BE2C (cell line): Measurements from ENCODE around the gene RABGAP1.

ENCODE experiments used
- DNase-seq: peaks from one replicate; pipeline ENCODE4 v3.0.0-alpha.2; 2020
- H3K27me3 ChIP-seq: fragments of 250-450 bp; sonication (Bioruptor Pico); 2 replicates; pipeline ENCODE4 v1.5.1; 2020; ENCODE audit warnings: mild to moderate bottlenecking
- H3K36me3 ChIP-seq: fragments of 250-450 bp; sonication (Bioruptor Pico); 2 replicates; pipeline ENCODE4 v1.5.1; 2020; ENCODE audit warnings: mild to moderate bottlenecking
- H3K4me1 ChIP-seq: fragments of 250-450 bp; sonication (Bioruptor Pico); 2 replicates; pipeline ENCODE4 v1.5.1; 2020
- H3K4me3 ChIP-seq: 2 replicates; pipeline ENCODE4 v1.5.1; 2011; ENCODE audit warnings: low read depth, low read length
- H3K9me3 ChIP-seq: fragments of 250-450 bp; sonication (Bioruptor Pico); 2 replicates; pipeline ENCODE4 v1.5.1; 2020
- TF ChIP-seq, protein P1 (sequence below): IDR thresholded peaks from 2 replicates; pipeline ENCODE4 v1.5.1; 2012; ENCODE audit warnings: mild to moderate bottlenecking, low read depth, low read length

Gene RABGAP1

DNA sequence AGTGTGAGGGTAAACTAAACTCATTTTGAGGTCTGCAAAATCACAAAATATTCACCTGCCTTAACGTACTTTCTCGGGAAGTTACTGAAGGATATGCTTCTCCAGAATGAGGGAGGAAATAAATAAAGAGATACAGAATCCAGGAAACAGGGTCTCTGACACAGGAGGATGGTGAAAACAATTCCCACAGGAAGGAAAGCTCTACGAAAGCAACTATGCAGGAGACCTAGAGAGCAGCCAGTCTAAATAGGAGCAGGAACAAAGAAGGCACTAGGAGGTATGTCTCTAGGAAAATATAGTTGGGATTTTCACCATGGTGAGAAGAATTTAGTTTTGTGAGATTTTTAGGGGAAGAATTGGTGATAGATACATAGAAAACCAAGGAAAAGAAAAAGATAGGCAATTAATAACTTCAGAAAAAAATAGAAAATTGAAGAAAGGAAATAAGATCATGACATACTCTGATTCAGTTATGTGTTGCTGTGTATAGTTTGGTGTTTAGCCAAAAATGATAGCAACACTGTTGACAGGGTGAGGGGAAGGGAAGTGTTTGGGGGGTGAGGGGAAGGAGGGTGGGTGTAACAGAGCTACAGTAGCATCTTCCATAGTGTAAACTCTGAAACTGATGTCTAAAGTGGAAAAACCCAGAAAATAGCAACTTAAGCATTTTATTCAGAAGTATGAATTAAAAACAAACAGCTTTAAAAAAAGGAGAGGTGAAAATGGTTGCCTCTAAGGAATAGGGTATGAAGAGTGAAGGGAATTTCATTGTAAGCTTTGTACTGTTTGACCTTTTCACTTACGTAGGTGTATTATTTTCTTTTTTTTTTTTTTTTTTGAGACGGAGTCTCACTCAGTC lies 102.5 kb downstream of the RABGAP1 start:
- peaks cover 3% of the 10 kb centered on the region; the same call in 1 of the 2 replicates for H3K36me3 ChIP-seq
- no peaks in the 10 kb centered on the region for H3K4me1 ChIP-seq
- H3K4me3 ChIP-seq = no peak overlapping the region
- no peaks in the 10 kb centered on the region for H3K27me3 ChIP-seq
- no peaks in the 10 kb centered on the region for H3K9me3 ChIP-seq
- DNase-seq = no peak
- TF ChIP-seq, protein P1, sequence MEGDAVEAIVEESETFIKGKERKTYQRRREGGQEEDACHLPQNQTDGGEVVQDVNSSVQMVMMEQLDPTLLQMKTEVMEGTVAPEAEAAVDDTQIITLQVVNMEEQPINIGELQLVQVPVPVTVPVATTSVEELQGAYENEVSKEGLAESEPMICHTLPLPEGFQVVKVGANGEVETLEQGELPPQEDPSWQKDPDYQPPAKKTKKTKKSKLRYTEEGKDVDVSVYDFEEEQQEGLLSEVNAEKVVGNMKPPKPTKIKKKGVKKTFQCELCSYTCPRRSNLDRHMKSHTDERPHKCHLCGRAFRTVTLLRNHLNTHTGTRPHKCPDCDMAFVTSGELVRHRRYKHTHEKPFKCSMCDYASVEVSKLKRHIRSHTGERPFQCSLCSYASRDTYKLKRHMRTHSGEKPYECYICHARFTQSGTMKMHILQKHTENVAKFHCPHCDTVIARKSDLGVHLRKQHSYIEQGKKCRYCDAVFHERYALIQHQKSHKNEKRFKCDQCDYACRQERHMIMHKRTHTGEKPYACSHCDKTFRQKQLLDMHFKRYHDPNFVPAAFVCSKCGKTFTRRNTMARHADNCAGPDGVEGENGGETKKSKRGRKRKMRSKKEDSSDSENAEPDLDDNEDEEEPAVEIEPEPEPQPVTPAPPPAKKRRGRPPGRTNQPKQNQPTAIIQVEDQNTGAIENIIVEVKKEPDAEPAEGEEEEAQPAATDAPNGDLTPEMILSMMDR = no peak

DNA sequence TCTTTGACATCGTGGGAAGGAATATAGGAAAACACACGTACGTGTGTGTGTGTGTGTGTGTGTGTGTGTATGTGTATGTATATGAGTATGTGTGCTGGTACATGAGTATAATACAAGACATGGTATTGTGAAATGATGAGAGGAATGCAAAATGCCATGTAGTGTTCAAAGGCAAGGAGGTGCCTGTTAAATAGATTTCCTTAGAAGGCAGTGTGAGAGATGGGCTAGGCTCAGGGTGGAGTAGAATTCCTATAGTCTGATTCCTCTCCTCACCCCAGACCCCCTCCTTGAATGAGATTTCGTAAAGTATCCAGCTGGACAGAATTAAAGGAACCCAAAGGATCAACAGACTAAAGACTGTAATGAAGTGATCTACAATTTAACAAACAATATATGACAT lies 103.8 kb downstream of the RABGAP1 start:
- Histone ChIP-seq H3K9me3 (no peaks in the 10 kb centered on the region), H3K4me3 (no peak overlapping the region), H3K27me3 (no peaks in the 10 kb centered on the region), H3K4me1 (no peaks in the 10 kb centered on the region), H3K36me3 (peaks cover 5% of the 10 kb centered on the region)
- no peak for DNase-seq
- TF ChIP-seq, protein P1 = no peak

DNA sequence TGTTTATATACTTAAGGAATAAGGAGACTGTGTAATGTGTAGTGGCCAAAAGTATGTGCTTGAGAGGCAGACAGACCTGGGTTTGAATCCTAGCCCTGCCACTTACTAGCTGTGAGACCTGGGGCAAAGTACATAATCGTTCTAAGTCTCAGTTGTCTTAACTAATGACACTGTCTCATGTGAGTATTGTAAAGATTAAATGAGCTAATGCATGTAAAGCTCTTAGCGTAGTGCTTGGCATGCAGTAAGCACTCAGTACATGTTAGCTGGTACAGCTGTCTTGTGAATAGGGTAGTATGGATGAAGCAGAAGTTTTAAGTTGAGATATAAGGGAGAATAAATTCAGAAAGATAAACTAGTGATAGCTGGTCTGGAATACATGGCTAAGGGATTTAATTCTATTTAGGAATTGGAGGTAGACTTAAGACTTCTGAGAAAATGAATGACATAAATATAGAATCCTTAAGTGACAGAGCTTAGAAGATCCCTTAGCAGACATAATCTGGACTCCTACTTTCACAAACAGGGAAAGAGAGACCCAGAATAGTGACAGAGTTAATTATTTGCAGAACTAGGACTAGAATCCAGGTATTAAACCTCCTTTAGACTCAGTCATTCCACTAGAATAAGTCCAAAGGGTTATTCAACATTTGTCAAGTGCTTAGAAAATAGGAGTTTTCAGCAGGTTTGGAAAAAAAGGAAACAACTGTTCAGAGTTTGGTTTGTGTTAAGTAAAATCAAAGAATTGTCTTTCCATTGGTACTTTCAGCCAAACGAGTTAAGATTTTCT lies 105.8 kb downstream of the RABGAP1 start:
- TF ChIP-seq, protein P1 = no peak
- H3K4me3 ChIP-seq = no peak overlapping the region

DNA sequence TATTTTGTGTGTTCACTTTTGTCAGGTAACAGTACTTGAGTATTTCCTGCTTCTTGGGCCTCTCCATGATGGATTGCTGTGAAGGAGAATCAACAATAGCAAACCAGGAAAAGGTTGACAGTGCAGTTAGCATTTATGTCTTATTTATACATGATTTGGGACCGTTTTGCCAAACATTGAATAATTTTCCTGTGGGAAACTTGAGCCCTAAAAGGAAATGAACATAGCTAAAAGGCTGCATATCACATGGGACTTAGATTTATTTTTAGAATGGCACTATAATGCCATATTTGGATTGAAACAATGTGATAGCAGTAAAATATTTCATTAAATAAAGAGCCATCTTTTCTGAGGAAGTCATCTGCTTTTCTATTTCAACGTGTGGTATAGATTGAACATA lies 107.9 kb downstream of the RABGAP1 start:
- Histone ChIP-seq H3K4me1 (no peaks in the 10 kb centered on the region), H3K27me3 (no peaks in the 10 kb centered on the region), H3K4me3 (no peak overlapping the region), H3K9me3 (no peaks in the 10 kb centered on the region), H3K36me3 (peaks cover 5% of the 10 kb centered on the region)
- TF ChIP-seq, protein P1 = no peak
- no peak for DNase-seq

More for the DNA sequence above, 105.8 kb downstream of the RABGAP1 start:
- no peaks in the 10 kb centered on the region for H3K4me1 ChIP-seq
- no peak for DNase-seq
- peaks cover 6% of the 10 kb centered on the region for H3K36me3 ChIP-seq
- no peaks in the 10 kb centered on the region for H3K27me3 ChIP-seq
- H3K9me3 ChIP-seq = no peaks in the 10 kb centered on the region

DNA sequence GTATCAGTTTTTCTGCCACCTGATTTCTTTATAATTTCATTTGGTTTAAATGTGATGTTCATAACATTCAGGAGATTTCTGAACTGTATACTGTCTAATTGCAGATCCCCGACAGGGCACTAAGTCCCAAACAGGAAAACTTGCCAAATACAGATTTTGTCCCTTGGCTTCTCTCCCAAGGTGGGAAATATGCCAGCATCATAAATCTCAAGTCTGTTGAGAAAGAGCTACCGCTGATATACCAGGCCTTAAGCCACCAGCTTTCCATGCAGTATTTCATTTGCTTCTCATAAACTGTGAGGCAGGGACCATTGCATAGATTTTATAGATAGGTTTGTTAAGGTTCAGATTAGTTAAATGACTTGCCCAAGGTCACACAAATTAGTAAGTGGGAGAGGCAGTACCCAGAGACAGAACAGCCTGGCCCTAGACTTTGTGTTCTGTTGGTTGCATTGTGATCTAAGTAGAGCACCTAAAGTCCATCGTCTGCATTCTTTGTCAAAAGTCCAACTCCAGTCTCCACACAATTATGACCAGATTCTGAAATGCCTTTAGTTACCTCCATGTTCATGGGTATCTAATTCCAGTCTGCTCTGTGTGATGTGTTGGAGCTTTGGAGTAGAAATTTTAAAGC lies 108.9 kb downstream of the RABGAP1 start:
- Histone ChIP-seq H3K9me3 (no peaks in the 10 kb centered on the region), H3K27me3 (no peaks in the 10 kb centered on the region), H3K4me3 (no peak overlapping the region), H3K36me3 (peaks cover 5% of the 10 kb centered on the region), H3K4me1 (no peaks in the 10 kb centered on the region)
- TF ChIP-seq, protein P1 = no peak
- no peak for DNase-seq
